Activated T-cell treated with anti-CD3 and anti-CD28 coated beads, Interleukin-2, amount 50 U/mL, for 48 hours (primary cell): Measurements from ENCODE around the gene MACIR.
A peak's percentile ranks its signal among the peaks of the same experiment; 100 is the strongest.

Source experiments
- DNase-seq, 2 experiments: peaks; one replicate each; pipeline ENCODE4 v3.0.0-alpha.2; 2020

The MACIR gene

GRCh38 chr5:103247118-103247517 is 11.4 kb upstream of the MACIR start:
- no peak for DNase-seq

GRCh38 chr5:103249068-103249467 is 9.5 kb upstream of the MACIR start:
- DNase-seq: no peak

- no peak for DNase-seq
These were observed 3.6 kb upstream of the MACIR start for GRCh38 chr5:103254921-103255320.

GRCh38 chr5:103255691-103256090 is 2.9 kb upstream of the MACIR start:
- DNase-seq: no peak

GRCh38 chr5:103256178-103256577 is 2.4 kb upstream of the MACIR start:
- no peak for DNase-seq

- peak; percentile 77 to 80 for DNase-seq
These were observed 568 bp downstream of the MACIR start for GRCh38 chr5:103258957-103259704.

GRCh38 chr5:103259705-103260355 is 1.3 kb downstream of the MACIR start:
- peak in 1 of 2 experiments; percentile 57 for DNase-seq

GRCh38 chr5:103260951-103261350 is 2.4 kb downstream of the MACIR start:
- no peak for DNase-seq

GRCh38 chr5:103262422-103262871 is 3.9 kb downstream of the MACIR start:
- no peak for DNase-seq

- DNase-seq: no peak
These were observed 4.5 kb downstream of the MACIR start for GRCh38 chr5:103263054-103263453.

GRCh38 chr5:103264508-103264907 is 5.9 kb downstream of the MACIR start:
- DNase-seq: no peak

- no peak for DNase-seq
These were observed 12.0 kb downstream of the MACIR start for GRCh38 chr5:103270581-103270980.

GRCh38 chr5:103271570-103272289 is 13.2 kb downstream of the MACIR start:
- DNase-seq: no peak

GRCh38 chr5:103272377-103272776 is 13.8 kb downstream of the MACIR start:
- DNase-seq: no peak

GRCh38 chr5:103273952-103274351 is 15.4 kb downstream of the MACIR start:
- DNase-seq: no peak

GRCh38 chr5:103275851-103276250 is 17.3 kb downstream of the MACIR start:
- no peak for DNase-seq

- no peak for DNase-seq
These were observed 22.4 kb downstream of the MACIR start for GRCh38 chr5:103280967-103281366.

- no peak for DNase-seq
These were observed 24.6 kb downstream of the MACIR start for GRCh38 chr5:103283120-103283519.

GRCh38 chr5:103283869-103284268 is 25.3 kb downstream of the MACIR start:
- no peak for DNase-seq

- DNase-seq: no peak
These were observed 28.1 kb downstream of the MACIR start for GRCh38 chr5:103286622-103287021.

- no peak for DNase-seq
These were observed 30.5 kb downstream of the MACIR start for GRCh38 chr5:103289024-103289423.

GRCh38 chr5:103290846-103291245 is 32.3 kb downstream of the MACIR start:
- DNase-seq: no peak

GRCh38 chr5:103291606-103292005 is 33.0 kb downstream of the MACIR start:
- DNase-seq: no peak

GRCh38 chr5:103293099-103293498 is 34.5 kb downstream of the MACIR start:
- no peak for DNase-seq
